ENCODE results near the gene TMEM163. TPM values are rescaled to one million over a fixed set of nuclear protein-coding genes. Genes with fewer than 3 reads are reported as not detected.

TMEM163 gene
- total and polyA plus RNA-seq, 2 of the 13 experiments (the other 11 are each of a cell fraction or from before 2014, with no cell fraction given) = 0.05 TPM; not detected in 1

DNA sequence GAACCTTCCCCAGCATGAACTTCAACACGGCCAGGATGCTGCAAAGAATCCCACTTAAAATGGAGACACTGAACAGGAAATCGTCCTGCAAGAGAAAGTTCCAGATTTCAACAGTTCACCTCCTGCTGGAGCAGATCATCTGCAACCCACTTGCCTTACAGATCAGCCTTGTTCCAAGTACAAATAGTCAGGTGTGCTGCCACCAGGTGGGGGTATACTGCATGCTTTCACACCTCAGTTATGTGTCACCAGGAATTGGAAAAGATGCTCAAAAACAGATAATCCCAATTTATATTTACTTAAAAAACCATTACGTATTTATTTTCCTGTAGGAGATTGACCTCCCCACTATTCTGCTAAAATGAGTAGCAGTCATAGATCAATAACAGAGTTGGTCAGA lies 252.7 kb downstream of the TMEM163 start:
- FAIRE-seq = peak; percentile 83

More for the DNA sequence above, 252.7 kb downstream of the TMEM163 start:
- POLR2A ChIA-PET = no interaction called here
- no TSS peak for BruUV-seq (replicated peaks)
- H3K4me2 ChIP-seq (ENCODE audit: low read depth, low read length) = no peak overlapping the region
- peak; percentile 63 for ATAC-seq
- H3K9ac ChIP-seq (ENCODE audit: insufficient read depth, low read depth, low read length) = no peak overlapping the region
- no peak overlapping the region for H3K27ac ChIP-seq (ENCODE audit: extremely low read length, insufficient read depth, low read length)
- no peaks in the 10 kb centered on the region for H3K79me2 ChIP-seq (ENCODE audit: insufficient read depth, low read length)
- peak; percentile 66 for DNase-seq (ENCODE audit: low spot score)
- in situ Hi-C loops (cut with HindIII; ENCODE audit: extremely low pct_ligation_motif_present, low pct_unique_long_range_greater_than_20kb) (no loop called here), intact Hi-C loops (cut with micrococcal nuclease; ENCODE audit: unreplicated experiment) (loop anchor here (1.0 to 10.0 kb wide), 2 partner anchors 239 to 312 kb away; no protein-coding TSS in a partner anchor)
- no peak overlapping the region for H2AFZ ChIP-seq (ENCODE audit: low read length)
- H3K36me3 ChIP-seq (replicated peaks in 1 of 2; ENCODE audit: control insufficient read depth in 1 of 2, insufficient read depth in 2 of 2, low read length in 2 of 2) = no peaks in the 10 kb centered on the region
- no peaks in the 10 kb centered on the region for H3K9me3 ChIP-seq (ENCODE audit: low read length)
- CTCF ChIA-PET (ENCODE audit: low intra/inter-chr PET ratio, low total read pairs) = interaction anchor here (1.2 kb wide), 1 partner anchor 432 kb away, joined by 5 read pairs; no protein-coding TSS in a partner anchor
- no peak overlapping the region for H3K4me3 ChIP-seq (replicated peaks in 1 of 3; ENCODE audit: insufficient read depth in 1 of 3, low read depth in 2 of 3, low read length in 3 of 3)
- peaks cover 5 to 22% of the 10 kb centered on the region in 2 experiments; a peak in 4 of 5 replicates for H3K27me3 ChIP-seq (ENCODE audit: control insufficient read depth in 1 of 2, insufficient read depth in 2 of 2, low read length in 2 of 2)
- no peaks in the 10 kb centered on the region for H3K4me1 ChIP-seq (ENCODE audit: insufficient read depth, low read length)
- WGBS (ENCODE audit: low lambda C conversion rate) = 8% methylated on average over 3 of the region's 3 CpGs
- TF ChIP-seq, protein P1, sequence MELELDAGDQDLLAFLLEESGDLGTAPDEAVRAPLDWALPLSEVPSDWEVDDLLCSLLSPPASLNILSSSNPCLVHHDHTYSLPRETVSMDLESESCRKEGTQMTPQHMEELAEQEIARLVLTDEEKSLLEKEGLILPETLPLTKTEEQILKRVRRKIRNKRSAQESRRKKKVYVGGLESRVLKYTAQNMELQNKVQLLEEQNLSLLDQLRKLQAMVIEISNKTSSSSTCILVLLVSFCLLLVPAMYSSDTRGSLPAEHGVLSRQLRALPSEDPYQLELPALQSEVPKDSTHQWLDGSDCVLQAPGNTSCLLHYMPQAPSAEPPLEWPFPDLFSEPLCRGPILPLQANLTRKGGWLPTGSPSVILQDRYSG (CRISPR knock-in tag; IDR thresholded peaks at IDR 0.05) = no peak
- TF ChIP-seq NCOA5 (CRISPR knock-in tag; IDR thresholded peaks at IDR 0.05) (no peak), STAG1 (CRISPR knock-in tag; IDR thresholded peaks at IDR 0.05) (peak; percentile 60), ZSCAN12 (CRISPR knock-in tag; IDR thresholded peaks at IDR 0.05) (no peak), SMC3 (IDR thresholded peaks at IDR 0.05; ENCODE audit: low read length) (peak; percentile 68), ELF3 (CRISPR knock-in tag; IDR thresholded peaks at IDR 0.05) (0 out of 2 replicates have a peak, but pooled peaks have one; percentile 26), MTF2 (CRISPR knock-in tag; IDR thresholded peaks at IDR 0.05; ENCODE audit: borderline replicate concordance) (no peak), ZNF337 (CRISPR knock-in tag; IDR thresholded peaks at IDR 0.05; ENCODE audit: borderline replicate concordance, low read depth) (no peak), RAD21 (CRISPR knock-in tag; IDR thresholded peaks at IDR 0.05) (0 out of 2 replicates have a peak, but pooled peaks have one; percentile 22), FIP1L1 (IDR thresholded peaks at IDR 0.05; ENCODE audit: borderline replicate concordance, insufficient read depth, low read depth, low read length) (no peak), CHCHD3 (CRISPR knock-in tag; IDR thresholded peaks at IDR 0.05) (no peak)
- TF ChIP-seq, protein P2, sequence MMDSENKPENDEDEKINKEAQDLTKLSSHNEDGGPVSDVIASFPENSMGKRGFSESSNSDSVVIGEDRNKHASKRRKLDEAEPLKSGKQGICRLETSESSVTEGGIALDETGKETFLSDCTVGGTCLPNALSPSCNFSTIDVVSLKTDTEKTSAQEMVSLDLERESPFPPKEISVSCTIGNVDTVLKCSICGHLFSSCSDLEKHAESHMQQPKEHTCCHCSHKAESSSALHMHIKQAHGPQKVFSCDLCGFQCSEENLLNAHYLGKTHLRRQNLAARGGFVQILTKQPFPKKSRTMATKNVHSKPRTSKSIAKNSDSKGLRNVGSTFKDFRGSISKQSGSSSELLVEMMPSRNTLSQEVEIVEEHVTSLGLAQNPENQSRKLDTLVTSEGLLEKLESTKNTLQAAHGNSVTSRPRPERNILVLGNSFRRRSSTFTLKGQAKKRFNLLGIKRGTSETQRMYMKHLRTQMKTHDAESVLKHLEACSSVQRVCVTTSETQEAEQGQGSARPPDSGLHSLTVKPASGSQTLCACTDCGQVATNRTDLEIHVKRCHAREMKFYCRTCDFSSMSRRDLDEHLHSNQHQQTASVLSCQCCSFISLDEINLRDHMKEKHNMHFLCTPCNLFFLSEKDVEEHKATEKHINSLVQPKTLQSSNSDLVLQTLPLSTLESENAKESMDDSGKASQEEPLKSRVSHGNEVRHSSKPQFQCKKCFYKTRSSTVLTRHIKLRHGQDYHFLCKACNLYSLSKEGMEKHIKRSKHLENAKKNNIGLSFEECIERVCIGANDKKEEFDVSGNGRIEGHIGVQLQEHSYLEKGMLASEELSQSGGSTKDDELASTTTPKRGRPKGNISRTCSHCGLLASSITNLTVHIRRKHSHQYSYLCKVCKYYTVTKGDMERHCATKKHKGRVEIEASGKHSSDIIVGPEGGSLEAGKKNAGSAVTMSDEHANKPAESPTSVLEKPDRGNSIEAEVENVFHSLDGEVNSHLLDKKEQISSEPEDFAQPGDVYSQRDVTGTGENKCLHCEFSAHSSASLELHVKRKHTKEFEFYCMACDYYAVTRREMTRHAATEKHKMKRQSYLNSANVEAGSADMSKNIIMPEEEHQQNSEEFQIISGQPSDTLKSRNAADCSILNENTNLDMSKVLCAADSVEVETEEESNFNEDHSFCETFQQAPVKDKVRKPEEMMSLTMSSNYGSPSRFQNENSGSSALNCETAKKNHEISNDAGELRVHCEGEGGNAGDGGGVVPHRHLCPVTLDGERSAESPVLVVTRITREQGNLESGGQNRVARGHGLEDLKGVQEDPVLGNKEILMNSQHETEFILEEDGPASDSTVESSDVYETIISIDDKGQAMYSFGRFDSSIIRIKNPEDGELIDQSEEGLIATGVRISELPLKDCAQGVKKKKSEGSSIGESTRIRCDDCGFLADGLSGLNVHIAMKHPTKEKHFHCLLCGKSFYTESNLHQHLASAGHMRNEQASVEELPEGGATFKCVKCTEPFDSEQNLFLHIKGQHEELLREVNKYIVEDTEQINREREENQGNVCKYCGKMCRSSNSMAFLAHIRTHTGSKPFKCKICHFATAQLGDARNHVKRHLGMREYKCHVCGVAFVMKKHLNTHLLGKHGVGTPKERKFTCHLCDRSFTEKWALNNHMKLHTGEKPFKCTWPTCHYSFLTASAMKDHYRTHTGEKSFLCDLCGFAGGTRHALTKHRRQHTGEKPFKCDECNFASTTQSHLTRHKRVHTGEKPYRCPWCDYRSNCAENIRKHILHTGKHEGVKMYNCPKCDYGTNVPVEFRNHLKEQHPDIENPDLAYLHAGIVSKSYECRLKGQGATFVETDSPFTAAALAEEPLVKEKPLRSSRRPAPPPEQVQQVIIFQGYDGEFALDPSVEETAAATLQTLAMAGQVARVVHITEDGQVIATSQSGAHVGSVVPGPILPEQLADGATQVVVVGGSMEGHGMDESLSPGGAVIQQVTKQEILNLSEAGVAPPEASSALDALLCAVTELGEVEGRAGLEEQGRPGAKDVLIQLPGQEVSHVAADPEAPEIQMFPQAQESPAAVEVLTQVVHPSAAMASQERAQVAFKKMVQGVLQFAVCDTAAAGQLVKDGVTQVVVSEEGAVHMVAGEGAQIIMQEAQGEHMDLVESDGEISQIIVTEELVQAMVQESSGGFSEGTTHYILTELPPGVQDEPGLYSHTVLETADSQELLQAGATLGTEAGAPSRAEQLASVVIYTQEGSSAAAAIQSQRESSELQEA (CRISPR knock-in tag; IDR thresholded peaks at IDR 0.05; ENCODE audit: not compliant biosample characterization) = no peak
- TF ChIP-seq, protein P3, sequence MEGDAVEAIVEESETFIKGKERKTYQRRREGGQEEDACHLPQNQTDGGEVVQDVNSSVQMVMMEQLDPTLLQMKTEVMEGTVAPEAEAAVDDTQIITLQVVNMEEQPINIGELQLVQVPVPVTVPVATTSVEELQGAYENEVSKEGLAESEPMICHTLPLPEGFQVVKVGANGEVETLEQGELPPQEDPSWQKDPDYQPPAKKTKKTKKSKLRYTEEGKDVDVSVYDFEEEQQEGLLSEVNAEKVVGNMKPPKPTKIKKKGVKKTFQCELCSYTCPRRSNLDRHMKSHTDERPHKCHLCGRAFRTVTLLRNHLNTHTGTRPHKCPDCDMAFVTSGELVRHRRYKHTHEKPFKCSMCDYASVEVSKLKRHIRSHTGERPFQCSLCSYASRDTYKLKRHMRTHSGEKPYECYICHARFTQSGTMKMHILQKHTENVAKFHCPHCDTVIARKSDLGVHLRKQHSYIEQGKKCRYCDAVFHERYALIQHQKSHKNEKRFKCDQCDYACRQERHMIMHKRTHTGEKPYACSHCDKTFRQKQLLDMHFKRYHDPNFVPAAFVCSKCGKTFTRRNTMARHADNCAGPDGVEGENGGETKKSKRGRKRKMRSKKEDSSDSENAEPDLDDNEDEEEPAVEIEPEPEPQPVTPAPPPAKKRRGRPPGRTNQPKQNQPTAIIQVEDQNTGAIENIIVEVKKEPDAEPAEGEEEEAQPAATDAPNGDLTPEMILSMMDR (CRISPR knock-in tag; IDR thresholded peaks at IDR 0.05) = peak; percentile 77
- H4K20me1 ChIP-seq (ENCODE audit: insufficient read depth, low read length) = no peaks in the 10 kb centered on the region

Data from HepG2 (cell line).